ENCODE data around the gene EPHA10.
"Not testable (repeated sequence)": the region's sequence is repeated elsewhere in the genome, so short reads cannot be mapped to it uniquely, and the experiment has no call there.

Gene EPHA10

GRCh38 chr1:37764888-37765441, at the start of gene EPHA10:
TSS of gene EPHA10 (minus strand) at chr1:37765120. CDS start at chr1:37765066, 54 bp downstream.
- FAIRE-seq = no peak

- FAIRE-seq = no peak
Measured at GRCh38 chr1:37814252-37814651, 49.3 kb upstream of the EPHA10 start.

- FAIRE-seq = no peak
Measured at GRCh38 chr1:37813529-37814145, 48.7 kb upstream of the EPHA10 start.

GRCh38 chr1:37811027-37811655, 46.2 kb upstream of the EPHA10 start:
- FAIRE-seq = peak; percentile 93

GRCh38 chr1:37809942-37810341, 45.0 kb upstream of the EPHA10 start:
- no peak for FAIRE-seq

GRCh38 chr1:37808369-37809319, 43.7 kb upstream of the EPHA10 start:
- FAIRE-seq = no peak

- no peak for FAIRE-seq
Measured at GRCh38 chr1:37807555-37808368, 42.8 kb upstream of the EPHA10 start, which contains the start of the genes C1orf122 and YRDC. TSS of gene C1orf122 (plus strand) at chr1:37807790. CDS start at chr1:37808405, 615 bp downstream. TSS of gene YRDC (minus strand) at chr1:37808208. CDS start at chr1:37808180, 28 bp downstream.

GRCh38 chr1:37807220-37807554, 42.3 kb upstream of the EPHA10 start:
- FAIRE-seq = no peak

- FAIRE-seq = no peak
Measured at GRCh38 chr1:37802439-37802838, 37.5 kb upstream of the EPHA10 start.

GRCh38 chr1:37797750-37798345, 32.9 kb upstream of the EPHA10 start:
- no peak for FAIRE-seq

GRCh38 chr1:37795340-37796125, 30.6 kb upstream of the EPHA10 start:
- no peak for FAIRE-seq

- no peak for FAIRE-seq
Measured at GRCh38 chr1:37794372-37795339, 29.7 kb upstream of the EPHA10 start.

- FAIRE-seq = no peak
Measured at GRCh38 chr1:37793773-37794371, 29.0 kb upstream of the EPHA10 start, which contains the start of gene MANEAL. TSS of gene MANEAL (plus strand) at chr1:37793847. CDS start at chr1:37794183, 336 bp downstream.

- FAIRE-seq = no peak
Measured at GRCh38 chr1:37792943-37793686, 28.2 kb upstream of the EPHA10 start.

GRCh38 chr1:37782491-37782890, 17.6 kb upstream of the EPHA10 start:
- no peak for FAIRE-seq

GRCh38 chr1:37778654-37779053, 13.7 kb upstream of the EPHA10 start:
- FAIRE-seq = no peak

GRCh38 chr1:37776946-37777516, 12.1 kb upstream of the EPHA10 start:
- no peak for FAIRE-seq

GRCh38 chr1:37771440-37771839, 6.5 kb upstream of the EPHA10 start:
- FAIRE-seq = not testable (repeated sequence)

Data from G401.6 (cell line).